Neural progenitor cell (in vitro differentiated cells): ENCODE measurements around the gene GSTK1. TPM values are rescaled to one million over a fixed set of nuclear protein-coding genes. Genes with fewer than 3 reads are reported as not detected.

Experiments used
- DNase-seq: peaks from one replicate; pipeline ENCODE4 v3.0.0-alpha.2; 2016; ENCODE audit warnings: low spot score
- H2AFZ ChIP-seq: fragments of 200-600 bp; sonication (generic); replicated peaks from 2 replicates; pipeline ENCODE4 v1.6.1; 2016; ENCODE audit warnings: antibody characterized with exemption
- H3F3A ChIP-seq: fragments of 200-600 bp; sonication (generic); 2 replicates; pipeline ENCODE4 v1.6.1; 2016; ENCODE audit warnings: antibody characterized with exemption, low read depth
- H3K27ac ChIP-seq: fragments of 200-600 bp; sonication (generic); 2 replicates; pipeline ENCODE4 v1.5.1; 2016; ENCODE audit warnings: mild to moderate bottlenecking
- H3K27me3 ChIP-seq: fragments of 200-600 bp; sonication (generic); 2 replicates; pipeline ENCODE4 v1.6.1; 2016; ENCODE audit warnings: mild to moderate bottlenecking, moderate library complexity
- H3K36me3 ChIP-seq: fragments of 200-600 bp; sonication (generic); 2 replicates; pipeline ENCODE4 v1.5.1; 2016
- H3K4me1 ChIP-seq: fragments of 200-600 bp; sonication (generic); 2 replicates; pipeline ENCODE4 v1.6.1; 2016; ENCODE audit warnings: mixed run types
- H3K4me2 ChIP-seq: fragments of 200-600 bp; sonication (generic); 2 replicates; pipeline ENCODE4 v1.6.1; 2016
- H3K4me3 ChIP-seq: fragments of 200-600 bp; sonication (generic); 2 replicates; pipeline ENCODE4 v1.5.1; 2016
- H3K79me2 ChIP-seq: fragments of 200-600 bp; sonication (generic); 2 replicates; pipeline ENCODE4 v1.6.1; 2016; ENCODE audit warnings: low read depth
- H3K9ac ChIP-seq: fragments of 200-600 bp; sonication (generic); 2 replicates; pipeline ENCODE4 v1.6.1; 2016
- H3K9me3 ChIP-seq: fragments of 200-600 bp; sonication (generic); 2 replicates; pipeline ENCODE4 v1.5.1; 2016; ENCODE audit warnings: low read depth
- H4K20me1 ChIP-seq: fragments of 200-600 bp; sonication (generic); 2 replicates; pipeline ENCODE4 v1.6.1; 2016; ENCODE audit warnings: low read depth
- H3K27ac Mint-ChIP-seq: 3 replicates; pipeline ENCODE4 v1.8.0; 2021; ENCODE audit warnings: mixed read lengths
- H3K27me3 Mint-ChIP-seq: 2 replicates; pipeline ENCODE4 v1.8.0; 2022; ENCODE audit warnings: low read depth, mild to moderate bottlenecking, inconsistent platforms, moderate library complexity, mixed read lengths; ENCODE audit not compliant: insufficient read depth
- H3K36me3 Mint-ChIP-seq: 3 replicates; pipeline ENCODE4 v1.8.0; 2021; ENCODE audit warnings: mixed read lengths
- H3K4me1 Mint-ChIP-seq: 3 replicates; pipeline ENCODE4 v1.8.0; 2021; ENCODE audit warnings: mixed read lengths
- H3K4me3 Mint-ChIP-seq: 3 replicates; pipeline ENCODE4 v1.8.0; 2021; ENCODE audit warnings: mild to moderate bottlenecking, moderate library complexity, mixed read lengths
- H3K9me3 Mint-ChIP-seq: 3 replicates; pipeline ENCODE4 v1.8.0; 2020; ENCODE audit warnings: mixed read lengths
- CTCF ChIP-seq: fragments of 200-600 bp; sonication (generic); IDR thresholded peaks from 2 replicates; pipeline ENCODE4 v1.5.1; 2017; ENCODE audit warnings: antibody characterized with exemption, mild to moderate bottlenecking
- EZH2 ChIP-seq: fragments of 200-600 bp; sonication (generic); IDR thresholded peaks from 2 replicates; pipeline ENCODE4 v1.6.1; 2017; ENCODE audit warnings: antibody characterized with exemption, mild to moderate bottlenecking, moderate library complexity
- EZH2phosphoT487 ChIP-seq: fragments of 200-600 bp; sonication (generic); IDR thresholded peaks from 2 replicates; pipeline ENCODE4 v1.6.1; 2017; ENCODE audit warnings: antibody characterized with exemption
- total RNA-seq: library from RNA; depleted of rRNA; stranded (reverse); fragments of >200 nt; gene quantifications from 2 replicates; pipeline ENCODE4 v1.2.3, GENCODE V29; 2015; ENCODE audit warnings: low replicate concordance

GSTK1 gene
- total RNA-seq, 1 donor from 2014 or later = 45.3 TPM

GRCh38 chr7:143283381-143283780 lies 20.1 kb downstream of the GSTK1 start:
- Histone ChIP-seq H3K27me3 (peaks cover 12% of the 10 kb centered on the region), H3K9me3 (peaks cover 6% of the 10 kb centered on the region), H3K4me2 (no peak overlapping the region), H3F3A (no peaks in the 10 kb centered on the region), H3K27ac (no peak overlapping the region), H3K4me3 (no peak overlapping the region), H4K20me1 (no peaks in the 10 kb centered on the region), H3K79me2 (peaks cover under 1% of the 10 kb centered on the region), H3K36me3 (no peaks in the 10 kb centered on the region), H3K4me1 (peaks cover 10% of the 10 kb centered on the region), H3K9ac (no peak overlapping the region), H2AFZ (no peak overlapping the region)
- Mint-ChIP-seq H3K27ac (no peak overlapping the region), H3K4me1 (peaks cover 43% of the 10 kb centered on the region), H3K27me3 (peaks cover 2% of the 10 kb centered on the region), H3K4me3 (no peak overlapping the region), H3K36me3 (peaks cover 5% of the 10 kb centered on the region), H3K9me3 (peaks cover 9% of the 10 kb centered on the region)
- DNase-seq = no peak
- TF ChIP-seq EZH2 (no peak), EZH2phosphoT487 (no peak), CTCF (no peak)

GRCh38 chr7:143284591-143285469 lies 21.6 kb downstream of the GSTK1 start, which contains the start of gene TMEM139:
TMEM139 (plus strand) TSS chr7:143284958; CDS start chr7:143285958, 1,000 bp downstream.
- Mint-ChIP-seq H3K27ac (no peak within 1 kb of the TSS), H3K9me3 (peaks cover 9% of the 10 kb centered on the region), H3K4me1 (peaks cover 42% of the 10 kb centered on the region), H3K27me3 (peaks cover 2% of the 10 kb centered on the region), H3K4me3 (peak within 1 kb of the TSS; percentile 54), H3K36me3 (peaks cover 5% of the 10 kb centered on the region)
- H3K27ac ChIP-seq = no peak within 1 kb of the TSS
- DNase-seq = peak; percentile 51
- H3K27me3 ChIP-seq = peaks cover 12% of the 10 kb centered on the region
- H3K4me3 ChIP-seq = no peak within 1 kb of the TSS
- H3K36me3 ChIP-seq = no peaks in the 10 kb centered on the region
- TF ChIP-seq EZH2 (no peak), CTCF (no peak), EZH2phosphoT487 (no peak)
- H4K20me1 ChIP-seq = peaks cover 7% of the 10 kb centered on the region
- peaks cover 15% of the 10 kb centered on the region for H3K79me2 ChIP-seq
- no peaks in the 10 kb centered on the region for H3F3A ChIP-seq
- peak within 1 kb of the TSS; percentile 30 for H2AFZ ChIP-seq
- peak within 1 kb of the TSS; percentile 32 for H3K4me2 ChIP-seq
- H3K9me3 ChIP-seq = peaks cover 6% of the 10 kb centered on the region
- H3K4me1 ChIP-seq = peaks cover 8% of the 10 kb centered on the region
- no peak within 1 kb of the TSS for H3K9ac ChIP-seq

GRCh38 chr7:143285470-143285778 lies 22.2 kb downstream of the GSTK1 start:
- no peak for DNase-seq
- Histone ChIP-seq H3K27me3 (peaks cover 12% of the 10 kb centered on the region), H3K4me2 (peak overlapping the region; percentile 32), H4K20me1 (peaks cover 13% of the 10 kb centered on the region), H2AFZ (peak overlapping the region; percentile 30), H3K4me1 (peaks cover 14% of the 10 kb centered on the region), H3K27ac (no peak overlapping the region), H3K36me3 (no peaks in the 10 kb centered on the region), H3K9me3 (peaks cover 6% of the 10 kb centered on the region), H3K4me3 (no peak overlapping the region), H3F3A (no peaks in the 10 kb centered on the region), H3K9ac (no peak overlapping the region), H3K79me2 (peaks cover 21% of the 10 kb centered on the region)
- peaks cover 9% of the 10 kb centered on the region for H3K9me3 Mint-ChIP-seq
- H3K36me3 Mint-ChIP-seq = peaks cover 5% of the 10 kb centered on the region
- TF ChIP-seq EZH2 (no peak), CTCF (no peak), EZH2phosphoT487 (no peak)
- peaks cover 2% of the 10 kb centered on the region for H3K27me3 Mint-ChIP-seq
- H3K4me1 Mint-ChIP-seq = peaks cover 40% of the 10 kb centered on the region
- no peak overlapping the region for H3K4me3 Mint-ChIP-seq
- no peak overlapping the region for H3K27ac Mint-ChIP-seq
